Panc1 (cell line): Measurements from ENCODE around the gene SLX1A. TPM values are rescaled to one million over a fixed set of nuclear protein-coding genes. Genes with fewer than 3 reads are reported as not detected.
"Not testable (repeated sequence)": the region's sequence is repeated elsewhere in the genome, so short reads cannot be mapped to it uniquely, and the experiment has no call there.

ENCODE experiments used
- ATAC-seq: fragments of 200-7000 bp; cut with Tn5 transposase; 2 replicates; pipeline ENCODE4 v1.9.1; 2020; ENCODE audit warnings: mild to moderate bottlenecking, moderate library complexity
- BruUV-seq: library from RNA; stranded (reverse); fragments of 400-500 nt; replicated peaks from 2 replicates; lab custom pipeline; 2021; lab: Mats Ljungman, UMichigan
- CTCF ChIA-PET: fragments of 300-600 bp; sonication (Branson Sonifier 250); formaldehyde crosslinking; loops from one replicate; lab custom pipeline; 2022; ENCODE audit warnings: antibody characterized with exemption; lab: Charles Lee
- POLR2A ChIA-PET: fragments of 300-600 bp; sonication (Branson Sonifier 250); formaldehyde crosslinking; loops from one replicate; lab custom pipeline; 2022; ENCODE audit warnings: antibody characterized with exemption; lab: Charles Lee
- DNase-seq: peaks from one replicate; pipeline ENCODE4 v3.0.0-alpha.2; 2010; ENCODE audit warnings: low read depth, low spot score
- H3K27ac ChIP-seq: 2 replicates; pipeline ENCODE4 v1.5.1; 2011; ENCODE audit warnings: mild to moderate bottlenecking, low read length, inconsistent platforms
- H3K27me3 ChIP-seq: fragments of 200-500 bp; sonication (Bioruptor generic); 2 replicates; pipeline ENCODE4 v1.6.0; 2014; ENCODE audit warnings: low read length, inconsistent platforms; ENCODE audit not compliant: control insufficient read depth, insufficient read depth
- H3K36me3 ChIP-seq: fragments of 200-500 bp; sonication (Bioruptor generic); 2 replicates; pipeline ENCODE4 v1.5.1; 2014; ENCODE audit warnings: inconsistent platforms, mild to moderate bottlenecking, low read length, moderate library complexity; ENCODE audit not compliant: control insufficient read depth, insufficient read depth
- H3K4me1 ChIP-seq: 2 replicates; pipeline ENCODE4 v1.5.1; 2011; ENCODE audit warnings: inconsistent platforms, mild to moderate bottlenecking, low read length, moderate library complexity; ENCODE audit not compliant: control insufficient read depth, insufficient read depth
- H3K4me3 ChIP-seq, 2 experiments: 2 replicates each; pipeline ENCODE4 v1.5.1; 2011 to 2012; ENCODE audit warnings: low read depth in 2 of 2, low read length in 2 of 2, mild to moderate bottlenecking in 2 of 2, inconsistent platforms in 1 of 2, moderate library complexity in 1 of 2
- H3K9me3 ChIP-seq: fragments of 200-500 bp; sonication (Bioruptor generic); 2 replicates; pipeline ENCODE4 v1.5.1; 2014; ENCODE audit warnings: low read depth, mild to moderate bottlenecking, inconsistent platforms, low read length, moderate library complexity; ENCODE audit not compliant: control insufficient read depth, insufficient read depth
- CTCF ChIP-seq: fragments of 450-650 bp; IDR thresholded peaks from 2 replicates; pipeline ENCODE4 v1.5.1; 2017; ENCODE audit warnings: mild to moderate bottlenecking
- POLR2AphosphoS5 ChIP-seq: IDR thresholded peaks from 2 replicates; pipeline ENCODE4 v1.6.1; 2012; ENCODE audit warnings: mild to moderate bottlenecking, low read depth, low read length, moderate library complexity
- REST ChIP-seq, 2 experiments: IDR thresholded peaks; 2 replicates each; pipeline ENCODE4 v1.6.1; 2011 to 2012; ENCODE audit warnings: low read depth in 2 of 2, control low read depth in 1 of 2, low read length in 1 of 2, mild to moderate bottlenecking in 1 of 2, moderate library complexity in 1 of 2; ENCODE audit not compliant: insufficient read depth in 1 of 2
- SIN3A ChIP-seq: IDR thresholded peaks from 2 replicates; pipeline ENCODE4 v1.6.1; 2012; ENCODE audit warnings: low read depth, mild to moderate bottlenecking, low read length, moderate library complexity, borderline replicate concordance; ENCODE audit not compliant: insufficient read depth
- TCF7L2 ChIP-seq: IDR thresholded peaks from 2 replicates; pipeline ENCODE4 v1.6.1; 2011; ENCODE audit warnings: mild to moderate bottlenecking, low read depth, low read length, inconsistent platforms
- in situ Hi-C: cut with HindIII; loops from 2 replicates; pipeline ENCODE4 v1.10.0; 2016; ENCODE audit warnings: low sequenced_read_pairs, low pct_unique_long_range_greater_than_20kb
- intact Hi-C: fragments of 100-400 bp; cut with micrococcal nuclease; formaldehyde crosslinking; loops from one replicate; pipeline ENCODE4 v1.10.0; 2022; ENCODE audit not compliant: unreplicated experiment
- total RNA-seq: library from RNA; stranded (reverse); gene quantifications from one replicate; pipeline ENCODE4 v1.2.1, GENCODE V29; 2021; ENCODE audit not compliant: unreplicated experiment

SLX1A gene
- total RNA-seq, 1 experiment from 2014 or later, result 18.5 TPM

GRCh38 chr16:30166202-30166902 is 27.3 kb upstream of the SLX1A start:
- no peaks in the 10 kb centered on the region for H3K36me3 ChIP-seq
- CTCF ChIA-PET, result no interaction called here
- intact Hi-C loops (no loop called here), in situ Hi-C loops (no loop called here)
- H3K9me3 ChIP-seq, result no peaks in the 10 kb centered on the region
- H3K4me1 ChIP-seq, result no peaks in the 10 kb centered on the region
- TF ChIP-seq TCF7L2 (no peak), POLR2AphosphoS5 (no peak), CTCF (no peak), REST (IDR thresholded peaks at IDR 0.05; ENCODE audit: insufficient read depth in 1 of 2, low read depth in 2 of 2, low read length in 1 of 2) (no peak), SIN3A (no peak)
- DNase-seq (no peak), ATAC-seq (no peak)
- H3K4me3 ChIP-seq, result no peak overlapping the region
- H3K27me3 ChIP-seq, result no peaks in the 10 kb centered on the region
- no peak overlapping the region for H3K27ac ChIP-seq
- POLR2A ChIA-PET, result no interaction called here
- no TSS peak for BruUV-seq

GRCh38 chr16:30168746-30169145 is 24.9 kb upstream of the SLX1A start:
- H3K4me3 ChIP-seq, DNase-seq, in situ Hi-C loops, CTCF ChIA-PET, BruUV-seq, H3K4me1 ChIP-seq, H3K27me3 ChIP-seq, H3K36me3 ChIP-seq, H3K9me3 ChIP-seq, POLR2A ChIA-PET, intact Hi-C loops, H3K27ac ChIP-seq, ATAC-seq: not testable (repeated sequence)

- BruUV-seq, H3K27me3 ChIP-seq, H3K27ac ChIP-seq, DNase-seq, intact Hi-C loops, POLR2A ChIA-PET, H3K9me3 ChIP-seq, H3K4me1 ChIP-seq, CTCF ChIA-PET, H3K4me3 ChIP-seq, H3K36me3 ChIP-seq, ATAC-seq, in situ Hi-C loops: not testable (repeated sequence)
Measured at GRCh38 chr16:30169416-30169815, 24.3 kb upstream of the SLX1A start.

- ATAC-seq, in situ Hi-C loops, intact Hi-C loops, H3K27ac ChIP-seq, H3K36me3 ChIP-seq, H3K4me3 ChIP-seq, BruUV-seq, H3K4me1 ChIP-seq, POLR2A ChIA-PET, H3K27me3 ChIP-seq, CTCF ChIA-PET, DNase-seq, H3K9me3 ChIP-seq: not testable (repeated sequence)
Measured at GRCh38 chr16:30170145-30170544, 23.5 kb upstream of the SLX1A start.
